GM10266 (cell line): ENCODE data around the gene RGS3.
"Not testable (repeated sequence)": the region's sequence is repeated elsewhere in the genome, so short reads cannot be mapped to it uniquely, and the experiment has no call there.

Source experiments
- DNase-seq: peaks from one replicate; pipeline ENCODE4 v3.0.0; 2012; ENCODE audit errors: extremely low spot score
- TF ChIP-seq, protein P1 (sequence below): IDR thresholded peaks from 2 replicates; pipeline ENCODE4 v1.5.1; 2012; ENCODE audit warnings: mild to moderate bottlenecking, low read depth; ENCODE audit not compliant: control insufficient read depth, insufficient read depth; ENCODE audit errors: missing control alignments

Gene RGS3

DNA sequence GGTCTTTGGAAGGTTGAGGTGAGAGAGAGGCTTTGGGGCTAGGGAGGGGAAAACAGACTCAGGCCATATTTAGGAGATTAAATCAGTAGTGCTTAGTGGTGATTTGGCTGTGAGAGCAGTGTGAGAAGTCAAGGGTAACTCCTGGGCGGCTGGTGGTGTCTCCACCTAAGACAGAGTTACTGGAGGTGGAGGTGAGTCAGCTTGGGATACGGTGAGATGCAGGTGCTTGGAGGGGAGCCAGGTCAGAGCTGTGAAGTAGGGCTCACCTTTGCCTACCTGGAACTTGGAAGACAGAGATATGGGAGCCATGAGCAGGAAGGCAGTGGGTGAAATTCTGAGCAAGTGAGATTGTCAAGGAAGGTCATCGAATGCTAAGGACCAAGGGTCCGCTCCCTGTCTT lies 24.5 kb downstream of the RGS3 start:
- TF ChIP-seq, protein P1, sequence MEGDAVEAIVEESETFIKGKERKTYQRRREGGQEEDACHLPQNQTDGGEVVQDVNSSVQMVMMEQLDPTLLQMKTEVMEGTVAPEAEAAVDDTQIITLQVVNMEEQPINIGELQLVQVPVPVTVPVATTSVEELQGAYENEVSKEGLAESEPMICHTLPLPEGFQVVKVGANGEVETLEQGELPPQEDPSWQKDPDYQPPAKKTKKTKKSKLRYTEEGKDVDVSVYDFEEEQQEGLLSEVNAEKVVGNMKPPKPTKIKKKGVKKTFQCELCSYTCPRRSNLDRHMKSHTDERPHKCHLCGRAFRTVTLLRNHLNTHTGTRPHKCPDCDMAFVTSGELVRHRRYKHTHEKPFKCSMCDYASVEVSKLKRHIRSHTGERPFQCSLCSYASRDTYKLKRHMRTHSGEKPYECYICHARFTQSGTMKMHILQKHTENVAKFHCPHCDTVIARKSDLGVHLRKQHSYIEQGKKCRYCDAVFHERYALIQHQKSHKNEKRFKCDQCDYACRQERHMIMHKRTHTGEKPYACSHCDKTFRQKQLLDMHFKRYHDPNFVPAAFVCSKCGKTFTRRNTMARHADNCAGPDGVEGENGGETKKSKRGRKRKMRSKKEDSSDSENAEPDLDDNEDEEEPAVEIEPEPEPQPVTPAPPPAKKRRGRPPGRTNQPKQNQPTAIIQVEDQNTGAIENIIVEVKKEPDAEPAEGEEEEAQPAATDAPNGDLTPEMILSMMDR: no peak
- DNase-seq: no peak

DNA sequence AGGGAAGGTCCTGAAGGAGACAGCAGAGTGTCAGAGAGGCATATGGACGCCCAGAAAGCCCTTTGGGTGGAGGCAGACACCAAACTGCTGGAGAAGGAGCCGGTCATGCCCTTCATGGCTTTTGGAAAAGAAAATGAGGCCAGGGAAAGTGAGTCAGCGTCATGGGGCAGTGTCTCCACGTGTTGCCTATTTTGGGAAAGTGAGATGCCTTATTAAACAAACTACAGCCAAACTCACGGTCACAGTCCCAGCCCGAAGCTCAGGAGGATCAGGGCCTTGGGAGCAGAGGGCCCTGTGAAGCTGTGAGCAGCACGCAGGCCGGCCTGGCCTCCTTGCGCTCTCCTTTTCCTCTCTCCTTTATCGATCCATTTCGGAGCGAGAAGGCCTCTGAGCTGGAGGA lies 25.0 kb downstream of the RGS3 start:
- TF ChIP-seq, protein P1: no peak
- no peak for DNase-seq

DNA sequence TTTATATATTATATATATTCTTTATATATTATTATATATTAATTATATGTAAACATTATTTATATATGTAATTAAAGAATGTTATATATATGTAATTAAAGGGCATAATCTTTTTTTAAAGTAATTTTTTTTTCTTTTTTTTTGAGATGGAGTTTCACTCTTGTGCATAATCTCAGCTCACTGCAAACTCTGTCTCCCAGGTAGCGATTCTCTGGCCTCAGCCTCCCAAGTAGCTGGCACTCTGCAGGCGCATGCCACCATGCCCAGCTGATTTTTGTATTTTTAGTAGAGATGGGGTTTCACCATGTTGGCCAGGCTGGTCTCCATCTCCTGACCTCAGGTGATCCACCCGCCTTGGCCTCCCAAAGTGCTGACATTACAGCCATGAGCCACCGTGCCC lies 27.6 kb downstream of the RGS3 start:
- not testable (repeated sequence) for DNase-seq

DNA sequence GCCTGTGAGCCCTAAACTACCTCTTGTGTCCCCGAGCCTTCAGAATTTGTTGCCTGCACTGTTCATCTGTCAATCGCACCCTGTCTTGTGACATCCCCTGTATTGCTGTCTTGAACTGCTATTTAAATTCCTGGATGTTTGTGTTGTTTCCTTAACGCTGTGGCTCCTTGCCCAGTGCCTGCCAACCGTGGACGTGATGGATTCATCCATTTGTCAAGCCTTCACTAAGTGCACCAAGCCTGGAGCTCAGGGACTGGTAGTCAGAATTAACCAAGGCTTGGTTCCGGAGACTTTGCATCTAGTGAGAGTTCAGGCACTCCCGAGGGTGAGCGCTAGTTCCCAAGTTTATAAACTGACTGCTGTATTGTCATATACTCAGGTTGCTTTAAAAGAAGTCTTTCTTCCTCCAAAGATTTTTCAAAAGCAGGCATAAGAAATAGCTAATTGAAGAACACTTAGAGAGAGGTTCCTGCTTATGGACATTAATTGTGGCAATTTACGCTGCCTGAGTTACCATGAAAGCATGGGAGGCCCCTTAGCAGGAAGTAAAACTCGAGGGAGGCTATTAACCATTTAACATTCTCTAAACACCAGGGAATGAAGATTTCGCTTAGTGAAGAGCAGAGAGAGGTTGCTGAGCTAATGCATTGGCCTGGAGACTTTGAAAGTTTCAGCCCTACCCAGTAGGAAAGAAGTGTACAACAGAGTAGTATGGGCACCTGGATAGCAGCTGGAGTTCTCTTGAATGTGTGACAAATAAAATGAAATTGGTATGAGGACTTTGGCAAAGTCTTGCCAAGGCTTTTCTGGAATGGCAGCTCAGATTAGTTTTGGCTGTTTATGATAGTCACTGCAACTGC lies 29.0 kb downstream of the RGS3 start:
- TF ChIP-seq, protein P1: no peak
- no peak for DNase-seq

DNA sequence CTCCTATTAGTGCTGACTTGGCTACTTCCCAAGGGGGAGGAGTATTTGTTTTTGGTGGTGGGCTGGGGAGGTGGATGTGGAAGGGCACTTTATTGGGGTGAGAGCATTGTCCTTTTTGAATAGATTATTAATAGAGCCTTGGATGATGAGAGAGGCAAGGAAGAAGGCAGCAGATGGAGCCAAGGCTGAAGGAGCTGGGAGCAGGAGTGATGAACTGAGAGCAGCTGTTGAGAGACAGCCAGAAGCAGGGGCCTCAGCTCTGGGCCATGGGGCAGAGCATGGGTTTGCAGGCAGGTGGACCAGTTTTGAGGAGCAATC lies 29.6 kb downstream of the RGS3 start:
- TF ChIP-seq, protein P1: no peak
- DNase-seq: no peak

DNA sequence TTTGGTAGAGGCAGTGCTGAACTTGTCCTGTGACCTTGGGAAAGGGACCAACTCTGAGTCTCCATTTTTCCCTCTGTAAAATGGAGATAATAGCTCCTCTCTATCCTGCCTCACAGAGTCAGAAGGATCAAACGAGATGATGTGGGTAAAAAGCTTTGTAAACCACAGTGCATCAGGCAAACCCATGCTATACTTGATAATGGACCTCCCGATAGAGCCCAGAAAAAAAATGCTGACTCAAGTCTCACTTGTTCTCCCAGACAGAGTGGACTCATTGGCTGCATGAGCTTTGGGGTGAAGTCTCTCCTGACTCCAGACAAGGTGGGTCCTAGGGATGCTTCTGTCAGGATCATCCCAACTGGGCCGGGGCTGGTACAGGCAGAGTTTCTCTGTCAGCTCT lies 32.0 kb downstream of the RGS3 start:
- TF ChIP-seq, protein P1: no peak
- DNase-seq: no peak

DNA sequence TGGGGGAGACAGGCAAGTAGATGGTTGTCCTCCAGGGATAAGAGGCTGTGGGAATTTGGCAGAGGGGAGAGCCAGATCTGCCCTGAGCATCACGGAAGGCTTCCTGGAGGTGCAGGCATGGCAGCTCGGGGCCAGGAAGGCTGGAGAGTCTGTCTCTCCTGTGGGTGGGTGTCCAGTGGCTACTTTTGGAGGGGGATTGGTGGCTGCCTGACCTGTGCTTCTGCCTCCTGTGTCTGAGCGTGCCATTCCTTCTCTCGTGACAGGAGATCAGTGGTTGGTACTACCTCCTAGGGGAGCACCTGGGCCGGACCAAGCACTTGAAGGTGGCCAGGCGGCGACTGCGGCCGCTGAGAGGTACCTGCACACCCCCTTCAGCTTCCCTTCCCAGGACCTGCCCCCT lies 33.5 kb downstream of the RGS3 start:
- no peak for DNase-seq

More for the DNA sequence above, 33.5 kb downstream of the RGS3 start:
- TF ChIP-seq, protein P1: no peak
